HEK293 (cell line): ENCODE measurements around the gene PREX1.
A peak's percentile ranks its signal among the peaks of the same experiment; 100 is the strongest.

Experiments
- FEZF1 ChIP-seq: fragments of 450-650 bp; formaldehyde crosslinking; IDR thresholded peaks from 2 replicates; pipeline ENCODE4 v1.5.1; 2016; ENCODE audit warnings: missing biosample characterization, missing genetic modification characterization
- GLI2 ChIP-seq: fragments of 450-650 bp; formaldehyde crosslinking; IDR thresholded peaks from 2 replicates; pipeline ENCODE4; 2017; ENCODE audit warnings: missing biosample characterization, missing genetic modification characterization, low read depth, borderline replicate concordance
- IKZF3 ChIP-seq: fragments of 450-650 bp; IDR thresholded peaks from 2 replicates; pipeline ENCODE4 v1.5.0; 2018; ENCODE audit warnings: missing biosample characterization, mild to moderate bottlenecking, missing genetic modification characterization, moderate library complexity
- KLF9 ChIP-seq: fragments of 450-650 bp; formaldehyde crosslinking; IDR thresholded peaks from 2 replicates; pipeline ENCODE4 v1.5.1; 2016; ENCODE audit warnings: missing biosample characterization, missing genetic modification characterization, low read depth
- PRDM4 ChIP-seq: fragments of 450-650 bp; formaldehyde crosslinking; IDR thresholded peaks from 2 replicates; pipeline ENCODE4 v1.5.1; 2017; ENCODE audit warnings: missing biosample characterization, missing genetic modification characterization
- REST ChIP-seq: fragments of 450-650 bp; formaldehyde crosslinking; IDR thresholded peaks from 2 replicates; pipeline ENCODE4 v1.5.1; 2016; ENCODE audit warnings: missing biosample characterization, missing genetic modification characterization
- SCRT2 ChIP-seq: fragments of 450-650 bp; formaldehyde crosslinking; IDR thresholded peaks from 2 replicates; pipeline ENCODE4 v1.5.1; 2016; ENCODE audit warnings: missing biosample characterization, missing genetic modification characterization
- WT1 ChIP-seq: fragments of 450-650 bp; formaldehyde crosslinking; IDR thresholded peaks from 2 replicates; pipeline ENCODE4 v1.5.1; 2016; ENCODE audit warnings: missing biosample characterization, missing genetic modification characterization
- ZBTB11 ChIP-seq: fragments of 450-650 bp; formaldehyde crosslinking; conservative IDR thresholded peaks from 2 replicates; pipeline ENCODE4 v1.5.1; 2016; ENCODE audit warnings: low read depth, missing biosample characterization, missing genetic modification characterization
- ZBTB44 ChIP-seq: fragments of 450-650 bp; IDR thresholded peaks from 2 replicates; pipeline ENCODE4 v1.5.1; 2018; ENCODE audit warnings: missing biosample characterization, mild to moderate bottlenecking, missing genetic modification characterization
- ZBTB8A ChIP-seq: fragments of 450-650 bp; formaldehyde crosslinking; IDR thresholded peaks from 2 replicates; pipeline ENCODE4 v1.5.1; 2016; ENCODE audit warnings: missing biosample characterization, missing genetic modification characterization
- ZNF114 ChIP-seq: fragments of 450-650 bp; formaldehyde crosslinking; IDR thresholded peaks from 2 replicates; pipeline ENCODE4 v1.5.0; 2017; ENCODE audit warnings: missing biosample characterization, missing genetic modification characterization
- ZNF155 ChIP-seq: fragments of 450-650 bp; formaldehyde crosslinking; IDR thresholded peaks from 2 replicates; pipeline ENCODE4 v1.5.1; 2016; ENCODE audit warnings: missing biosample characterization, missing genetic modification characterization
- ZNF221 ChIP-seq: fragments of 450-650 bp; formaldehyde crosslinking; IDR thresholded peaks from 2 replicates; pipeline ENCODE4 v1.5.1; 2017; ENCODE audit warnings: missing biosample characterization, missing genetic modification characterization, borderline replicate concordance
- ZNF223 ChIP-seq: fragments of 450-650 bp; formaldehyde crosslinking; IDR thresholded peaks from 2 replicates; pipeline ENCODE4 v1.5.1; 2016; ENCODE audit warnings: missing biosample characterization, missing genetic modification characterization
- ZNF24 ChIP-seq: fragments of 450-650 bp; formaldehyde crosslinking; IDR thresholded peaks from 2 replicates; pipeline ENCODE4 v1.5.1; 2016; ENCODE audit warnings: missing biosample characterization, missing genetic modification characterization
- ZNF280C ChIP-seq: fragments of 450-650 bp; formaldehyde crosslinking; IDR thresholded peaks from 2 replicates; pipeline ENCODE4 v1.5.1; 2016; ENCODE audit warnings: missing biosample characterization, missing genetic modification characterization
- ZNF341 ChIP-seq: fragments of 450-650 bp; formaldehyde crosslinking; IDR thresholded peaks from 2 replicates; pipeline ENCODE4; 2016; ENCODE audit warnings: low read depth, missing biosample characterization, missing genetic modification characterization
- ZNF350 ChIP-seq: fragments of 450-650 bp; formaldehyde crosslinking; IDR thresholded peaks from 2 replicates; pipeline ENCODE4 v1.5.0; 2017; ENCODE audit warnings: missing biosample characterization, mild to moderate bottlenecking, missing genetic modification characterization
- ZNF423 ChIP-seq: fragments of 450-650 bp; formaldehyde crosslinking; IDR thresholded peaks from 2 replicates; pipeline ENCODE4 v1.5.1; 2016; ENCODE audit warnings: missing biosample characterization, missing genetic modification characterization
- ZNF514 ChIP-seq: fragments of 450-650 bp; formaldehyde crosslinking; IDR thresholded peaks from 2 replicates; pipeline ENCODE4 v1.5.1; 2016; ENCODE audit warnings: missing biosample characterization, missing genetic modification characterization
- ZNF530 ChIP-seq: fragments of 450-650 bp; formaldehyde crosslinking; IDR thresholded peaks from 2 replicates; pipeline ENCODE4 v1.5.1; 2016; ENCODE audit warnings: low read depth, missing biosample characterization, missing genetic modification characterization
- ZNF544 ChIP-seq: fragments of 450-650 bp; formaldehyde crosslinking; IDR thresholded peaks from 2 replicates; pipeline ENCODE4 v1.5.0; 2017; ENCODE audit warnings: missing biosample characterization, missing genetic modification characterization
- ZNF549 ChIP-seq: fragments of 450-650 bp; IDR thresholded peaks from 2 replicates; pipeline ENCODE4 v1.5.1; 2018; ENCODE audit warnings: missing biosample characterization, missing genetic modification characterization, mild to moderate bottlenecking, inconsistent platforms, moderate library complexity
- ZNF585B ChIP-seq: fragments of 450-650 bp; formaldehyde crosslinking; IDR thresholded peaks from 2 replicates; pipeline ENCODE4 v1.5.1; 2016; ENCODE audit warnings: missing biosample characterization, missing genetic modification characterization
- ZNF701 ChIP-seq: fragments of 450-650 bp; formaldehyde crosslinking; IDR thresholded peaks from 2 replicates; pipeline ENCODE4 v1.5.1; 2016; ENCODE audit warnings: missing biosample characterization, missing genetic modification characterization

PREX1 gene

GRCh38 chr20:48827855-48828733 is at the start of gene PREX1 (continued):
- TF ChIP-seq IKZF3 (tag by site-specific recombination): 0 out of 2 replicates have a peak, but pooled peaks have one; percentile 41
- TF ChIP-seq FEZF1 (tag by site-specific recombination): no peak
- no peak for TF ChIP-seq ZNF544 (tag by site-specific recombination)
- no peak for TF ChIP-seq ZNF221 (tag by site-specific recombination)
- TF ChIP-seq WT1 (tag by site-specific recombination): no peak
- TF ChIP-seq KLF9 (tag by site-specific recombination): 0 out of 2 replicates have a peak, but pooled peaks have one; percentile 47
- TF ChIP-seq ZNF530 (tag by site-specific recombination): no peak
- TF ChIP-seq ZNF350: no peak
- TF ChIP-seq ZNF341: no peak
- no peak for TF ChIP-seq ZNF585B (tag by site-specific recombination)
- TF ChIP-seq GLI2 (tag by site-specific recombination): no peak
- TF ChIP-seq ZNF549 (tag by site-specific recombination): no peak
- no peak for TF ChIP-seq ZNF701 (tag by site-specific recombination)
- TF ChIP-seq ZNF114 (tag by site-specific recombination): no peak
- TF ChIP-seq ZNF155: no peak
- TF ChIP-seq ZNF423 (tag by site-specific recombination): no peak
- no peak for TF ChIP-seq REST (tag by site-specific recombination)
- TF ChIP-seq ZBTB8A: peak; percentile 15; the same call in 1 of the 2 replicates
- no peak for TF ChIP-seq ZNF24 (tag by site-specific recombination)
- no peak for TF ChIP-seq ZNF280C (tag by site-specific recombination)
- TF ChIP-seq ZNF223 (tag by site-specific recombination): no peak
- TF ChIP-seq SCRT2 (tag by site-specific recombination): no peak
- peak; percentile 49; the same call in 1 of the 2 replicates for TF ChIP-seq ZBTB11 (tag by site-specific recombination)
- TF ChIP-seq PRDM4 (tag by site-specific recombination): no peak
- peak; percentile 12; the same call in 1 of the 2 replicates for TF ChIP-seq ZBTB44
- TF ChIP-seq ZNF514 (tag by site-specific recombination): no peak
